NB4 (cell line): Measurements from ENCODE around the gene TCF7.

Experiments
- CTCF ChIP-seq: IDR thresholded peaks from one replicate; pipeline ENCODE4 v1.5.1; 2012; ENCODE audit warnings: low read depth, low read length
- MAX ChIP-seq: IDR thresholded peaks from 2 replicates; pipeline ENCODE4 v1.6.1; 2011; ENCODE audit warnings: low read depth, low read length
- MYC ChIP-seq: IDR thresholded peaks from 2 replicates; pipeline ENCODE4 v1.6.1; 2011; ENCODE audit warnings: low read depth, low read length
- POLR2A ChIP-seq: IDR thresholded peaks from 2 replicates; pipeline ENCODE4 v1.6.1; 2011; ENCODE audit warnings: mild to moderate bottlenecking; ENCODE audit not compliant: insufficient read length; ENCODE audit errors: extremely low read depth

- TF ChIP-seq CTCF (no peak), POLR2A (no peak), MYC (no peak), MAX (no peak)
Measured at GRCh38 chr5:134149571-134150303, 35.3 kb downstream of the TCF7 start.
